Measurements from ENCODE around the gene REV3L.

GRCh38 chr6:111411046-111411445 lies 72.0 kb downstream of the REV3L start:
- TF ChIP-seq CTCF (IDR thresholded peaks at IDR 0.05 in 4 of 5, conservative IDR thresholded peaks at IDR 0.05 in 1 of 5) (no peak), POLR2A (IDR thresholded peaks at IDR 0.05) (no peak)

Measured in gastrocnemius medialis (tissue), 4 donors.